ENCODE measurements around the gene SMARCB1. TPM values are rescaled to one million over a fixed set of nuclear protein-coding genes. Genes with fewer than 3 reads are reported as not detected.
A peak's percentile ranks its signal among the peaks of the same experiment; 100 is the strongest.

Gene SMARCB1
- total RNA-seq, 3 donors from 2014 or later: 34.6 to 60.2 (median 50.1) TPM

- no peaks in the 10 kb centered on the region for H3K36me3 ChIP-seq
- no peaks in the 10 kb centered on the region for H3K9me3 ChIP-seq
- H3K27ac ChIP-seq: no peak overlapping the region
- intact Hi-C loops (cut with DNase I; ENCODE audit: low total_unique reads): loop anchor here (10.0 kb wide), 1 partner anchor 57 kb away; the partner anchor contains the start of gene MMP11
- H3K4me1 ChIP-seq: no peaks in the 10 kb centered on the region
- no peak overlapping the region for H3K4me3 ChIP-seq
- no peaks in the 10 kb centered on the region for H3K27me3 ChIP-seq
- TF ChIP-seq CTCF (IDR thresholded peaks at IDR 0.05) (no peak), POLR2AphosphoS5 (IDR thresholded peaks at IDR 0.05) (no peak), POLR2A (IDR thresholded peaks at IDR 0.05) (no peak)
- no peak for DNase-seq (ENCODE audit: low spot score in 2 of 2)
Measured at GRCh38 chr22:23831781-23832180, 45.0 kb downstream of the SMARCB1 start.

- intact Hi-C loops (cut with DNase I; ENCODE audit: low total_unique reads): loop anchor here (10.0 kb wide), 1 partner anchor 58 kb away; the partner anchor contains the start of gene MMP11
- H3K4me1 ChIP-seq: no peaks in the 10 kb centered on the region
- no peaks in the 10 kb centered on the region for H3K9me3 ChIP-seq
- DNase-seq (ENCODE audit: low spot score in 2 of 2): no peak
- no peak overlapping the region for H3K4me3 ChIP-seq
- TF ChIP-seq POLR2A (IDR thresholded peaks at IDR 0.05): no peak
- no peak for TF ChIP-seq POLR2AphosphoS5 (IDR thresholded peaks at IDR 0.05)
- TF ChIP-seq CTCF (IDR thresholded peaks at IDR 0.05): no peak
- H3K36me3 ChIP-seq: no peaks in the 10 kb centered on the region
- H3K27ac ChIP-seq: no peak overlapping the region
- no peaks in the 10 kb centered on the region for H3K27me3 ChIP-seq
Measured at GRCh38 chr22:23832226-23833016, 45.7 kb downstream of the SMARCB1 start.

GRCh38 chr22:23833017-23833751 is 46.4 kb downstream of the SMARCB1 start:
- no peak overlapping the region for H3K27ac ChIP-seq
- H3K4me1 ChIP-seq: no peaks in the 10 kb centered on the region
- TF ChIP-seq CTCF (IDR thresholded peaks at IDR 0.05) (no peak), POLR2A (IDR thresholded peaks at IDR 0.05) (no peak), POLR2AphosphoS5 (IDR thresholded peaks at IDR 0.05) (no peak)
- no peaks in the 10 kb centered on the region for H3K27me3 ChIP-seq
- no peaks in the 10 kb centered on the region for H3K36me3 ChIP-seq
- H3K9me3 ChIP-seq: no peaks in the 10 kb centered on the region
- no peak overlapping the region for H3K4me3 ChIP-seq
- intact Hi-C loops (cut with DNase I; ENCODE audit: low total_unique reads): loop anchor here (10.0 kb wide), 1 partner anchor 58 kb away; the partner anchor contains the start of gene MMP11
- no peak for DNase-seq (ENCODE audit: low spot score in 2 of 2)

GRCh38 chr22:23833911-23834317 is 47.1 kb downstream of the SMARCB1 start:
- no peak overlapping the region for H3K4me3 ChIP-seq
- intact Hi-C loops (cut with DNase I; ENCODE audit: low total_unique reads): loop anchor here (10.0 kb wide), 1 partner anchor 59 kb away; the partner anchor contains the start of gene MMP11
- H3K4me1 ChIP-seq: no peaks in the 10 kb centered on the region
- no peak for DNase-seq (ENCODE audit: low spot score in 2 of 2)
- no peak overlapping the region for H3K27ac ChIP-seq
- no peaks in the 10 kb centered on the region for H3K9me3 ChIP-seq
- H3K27me3 ChIP-seq: no peaks in the 10 kb centered on the region
- no peak for TF ChIP-seq CTCF (IDR thresholded peaks at IDR 0.05)
- no peak for TF ChIP-seq POLR2AphosphoS5 (IDR thresholded peaks at IDR 0.05)
- no peak for TF ChIP-seq POLR2A (IDR thresholded peaks at IDR 0.05)
- no peaks in the 10 kb centered on the region for H3K36me3 ChIP-seq

GRCh38 chr22:23834406-23834792 is 47.6 kb downstream of the SMARCB1 start:
- H3K4me1 ChIP-seq: peaks cover 0 to 3% of the 10 kb centered on the region in 2 donors
- no peaks in the 10 kb centered on the region for H3K36me3 ChIP-seq
- no peak for DNase-seq (ENCODE audit: low spot score in 2 of 2)

More at GRCh38 chr22:23834406-23834792, 47.6 kb downstream of the SMARCB1 start:
- intact Hi-C loops (cut with DNase I; ENCODE audit: low total_unique reads): loop anchor here (10.0 kb wide), 1 partner anchor 60 kb away; the partner anchor contains the start of gene MMP11
- H3K27me3 ChIP-seq: no peaks in the 10 kb centered on the region
- H3K9me3 ChIP-seq: no peaks in the 10 kb centered on the region
- no peak overlapping the region for H3K4me3 ChIP-seq
- TF ChIP-seq POLR2A (IDR thresholded peaks at IDR 0.05) (no peak), CTCF (IDR thresholded peaks at IDR 0.05) (no peak), POLR2AphosphoS5 (IDR thresholded peaks at IDR 0.05) (no peak)
- peak overlapping the region in 1 of 2 donors; percentile 34 for H3K27ac ChIP-seq

Measured in breast epithelium (tissue), 4 donors.